Upper lobe of right lung (tissue), 1 donor: ENCODE results near the gene CD38. TPM values are rescaled to one million over a fixed set of nuclear protein-coding genes. Genes with fewer than 3 reads are reported as not detected.

Experiments used
- ATAC-seq: fragments of 200-7000 bp; cut with Tn5 transposase; one replicate; pipeline ENCODE4 v1.9.1; 2020; ENCODE audit warnings: mild to moderate bottlenecking, moderate library complexity
- DNase-seq: peaks from one replicate; pipeline ENCODE4 v3.0.0-alpha.2; 2020
- H3K27ac ChIP-seq: fragments of 200-600 bp; one replicate; pipeline ENCODE4 v1.8.0; 2022
- H3K27me3 ChIP-seq: fragments of 200-600 bp; one replicate; pipeline ENCODE4 v1.8.0; 2022; ENCODE audit warnings: mild to moderate bottlenecking
- H3K36me3 ChIP-seq: fragments of 200-600 bp; one replicate; pipeline ENCODE4 v1.8.0; 2022
- H3K4me1 ChIP-seq: fragments of 200-600 bp; one replicate; pipeline ENCODE4 v1.8.0; 2022
- H3K4me3 ChIP-seq: fragments of 200-600 bp; one replicate; pipeline ENCODE4 v1.8.0; 2022; ENCODE audit warnings: mild to moderate bottlenecking
- H3K9me3 ChIP-seq: fragments of 200-600 bp; one replicate; pipeline ENCODE4 v1.8.0; 2022
- CTCF ChIP-seq: fragments of 200-600 bp; IDR thresholded peaks from one replicate; pipeline ENCODE4 v1.8.0; 2022; ENCODE audit warnings: antibody characterized with exemption
- intact Hi-C: fragments of 100-400 bp; cut with DNase I; formaldehyde crosslinking; loops from one replicate; pipeline ENCODE4 v1.11.0; 2022
- total RNA-seq: library from RNA; stranded (reverse); fragmentation: NEBNext Ultra II Directional; extraction: Animal tissue kit (Norgen Biotek cat#: 25700); gene quantifications from one replicate; pipeline ENCODE4 v1.2.1, GENCODE V29; 2021
- donor health status: DM: no; HTN: yes; CAD: no; lungs with severe emphysema.

Gene CD38
- total RNA-seq, 1 donor from 2014 or later: 2.4 TPM

GRCh38 chr4:15883610-15884243 lies 105.6 kb downstream of the CD38 start:
- intact Hi-C loops: loop anchor here (5.0 kb wide), 1 partner anchor 74 kb away; no protein-coding TSS in a partner anchor
- DNase-seq (no peak), ATAC-seq (no peak)
- no peak overlapping the region for H3K27ac ChIP-seq
- H3K36me3 ChIP-seq: no peaks in the 10 kb centered on the region
- H3K27me3 ChIP-seq: no peaks in the 10 kb centered on the region
- TF ChIP-seq CTCF: no peak
- no peaks in the 10 kb centered on the region for H3K9me3 ChIP-seq
- H3K4me1 ChIP-seq: no peaks in the 10 kb centered on the region
- H3K4me3 ChIP-seq: no peak overlapping the region

- H3K9me3 ChIP-seq: no peaks in the 10 kb centered on the region
- H3K27me3 ChIP-seq: no peaks in the 10 kb centered on the region
- H3K4me3 ChIP-seq: no peak overlapping the region
- H3K27ac ChIP-seq: no peak overlapping the region
- no peak for ATAC-seq
- DNase-seq: no peak
- no peaks in the 10 kb centered on the region for H3K4me1 ChIP-seq
- no peaks in the 10 kb centered on the region for H3K36me3 ChIP-seq
- no peak for TF ChIP-seq CTCF
- intact Hi-C loops: loop anchor here (5.0 kb wide), 1 partner anchor 73 kb away; no protein-coding TSS in a partner anchor
Measured at GRCh38 chr4:15884666-15885065, 106.5 kb downstream of the CD38 start.

GRCh38 chr4:15885422-15885821 lies 107.3 kb downstream of the CD38 start:
- Histone ChIP-seq H3K27ac (no peak overlapping the region), H3K4me1 (no peaks in the 10 kb centered on the region), H3K9me3 (no peaks in the 10 kb centered on the region), H3K27me3 (no peaks in the 10 kb centered on the region), H3K4me3 (no peak overlapping the region), H3K36me3 (no peaks in the 10 kb centered on the region)
- no peak for ATAC-seq
- intact Hi-C loops: no loop called here
- DNase-seq: no peak
- TF ChIP-seq CTCF: no peak

- intact Hi-C loops: no loop called here
- H3K27ac ChIP-seq: no peak overlapping the region
- no peaks in the 10 kb centered on the region for H3K4me1 ChIP-seq
- no peaks in the 10 kb centered on the region for H3K27me3 ChIP-seq
- ATAC-seq (no peak), DNase-seq (no peak)
- no peaks in the 10 kb centered on the region for H3K9me3 ChIP-seq
- H3K36me3 ChIP-seq: no peaks in the 10 kb centered on the region
- no peak overlapping the region for H3K4me3 ChIP-seq
- no peak for TF ChIP-seq CTCF
Measured at GRCh38 chr4:15888515-15888914, 110.4 kb downstream of the CD38 start.

- no peak overlapping the region for H3K27ac ChIP-seq
- no peaks in the 10 kb centered on the region for H3K4me1 ChIP-seq
- intact Hi-C loops: no loop called here
- H3K9me3 ChIP-seq: no peaks in the 10 kb centered on the region
- DNase-seq (no peak), ATAC-seq (no peak)
- no peaks in the 10 kb centered on the region for H3K27me3 ChIP-seq
- H3K4me3 ChIP-seq: no peak overlapping the region
- TF ChIP-seq CTCF: no peak
- H3K36me3 ChIP-seq: no peaks in the 10 kb centered on the region
Measured at GRCh38 chr4:15890246-15890829, 112.2 kb downstream of the CD38 start.
